Vagina (tissue), 2 donors: Measurements from ENCODE around the gene SCMH1. TPM values are rescaled to one million over a fixed set of nuclear protein-coding genes. Genes with fewer than 3 reads are reported as not detected.

Source experiments
- DNase-seq, 2 donors: peaks; one replicate each; pipeline ENCODE4 v3.0.0-alpha.2; 2017; ENCODE audit errors: extremely low spot score in 2 of 2
- H3K27ac ChIP-seq: fragments of 200-600 bp; sonication (generic); one replicate; pipeline ENCODE4 v1.5.1; 2019
- H3K27me3 ChIP-seq: fragments of 200-600 bp; sonication (generic); one replicate; pipeline ENCODE4 v1.5.1; 2019
- H3K36me3 ChIP-seq, 2 donors: fragments of 200-600 bp; sonication (generic); one replicate each; pipeline ENCODE4 v1.5.1; 2017 to 2019
- H3K4me1 ChIP-seq: fragments of 200-600 bp; sonication (generic); one replicate; pipeline ENCODE4 v1.5.1; 2019
- H3K4me3 ChIP-seq, 2 donors: fragments of 200-600 bp; sonication (generic); 1 replicate in 1 of 2; 2 replicates in 1 of 2; pipeline ENCODE4 v1.5.1; 2016 to 2019
- H3K9me3 ChIP-seq: fragments of 200-600 bp; sonication (generic); one replicate; pipeline ENCODE4 v1.5.1; 2019
- POLR2A ChIP-seq, 2 donors: fragments of 450-650 bp; IDR thresholded peaks; one replicate each; pipeline ENCODE4 v1.6.1; 2017; ENCODE audit warnings: antibody characterized with exemption in 2 of 2, mild to moderate bottlenecking in 2 of 2, moderate library complexity in 2 of 2
- POLR2AphosphoS5 ChIP-seq, 2 donors: sonication (generic); formaldehyde crosslinking; IDR thresholded peaks; one replicate each; pipeline ENCODE4 v1.9.0; 2017; ENCODE audit warnings: antibody characterized with exemption in 2 of 2, mild to moderate bottlenecking in 2 of 2, low read depth in 1 of 2; ENCODE audit not compliant: insufficient read depth in 1 of 2
- intact Hi-C: fragments of 100-400 bp; cut with DNase I; formaldehyde crosslinking; loops from one replicate; pipeline ENCODE4 v1.15.1; 2023
- total RNA-seq: library from RNA; depleted of rRNA; stranded (reverse); fragments of >200 nt; gene quantifications from one replicate; pipeline ENCODE4 v1.2.3, GENCODE V29; 2016
- TF ChIP-seq, protein P1 (sequence below), 3 experiments: fragments of 450-650 bp in 2 of 3; fragments of 200-600 bp in 1 of 3; sonication (generic) in 1 of 3; IDR thresholded peaks; one replicate each; pipeline ENCODE4 v1.5.1; 2017 to 2019; ENCODE audit warnings: antibody characterized with exemption in 3 of 3, mild to moderate bottlenecking in 2 of 3, moderate library complexity in 2 of 3

Gene SCMH1
- total RNA-seq, 1 donor from 2014 or later, result 35.1 TPM

- Histone ChIP-seq H3K36me3 (peaks cover 0 to 5% of the 10 kb centered on the region in 2 donors), H3K27me3 (no peaks in the 10 kb centered on the region), H3K9me3 (peaks cover 8% of the 10 kb centered on the region), H3K4me3 (no peak overlapping the region), H3K27ac (no peak overlapping the region), H3K4me1 (no peaks in the 10 kb centered on the region)
- TF ChIP-seq, protein P1, sequence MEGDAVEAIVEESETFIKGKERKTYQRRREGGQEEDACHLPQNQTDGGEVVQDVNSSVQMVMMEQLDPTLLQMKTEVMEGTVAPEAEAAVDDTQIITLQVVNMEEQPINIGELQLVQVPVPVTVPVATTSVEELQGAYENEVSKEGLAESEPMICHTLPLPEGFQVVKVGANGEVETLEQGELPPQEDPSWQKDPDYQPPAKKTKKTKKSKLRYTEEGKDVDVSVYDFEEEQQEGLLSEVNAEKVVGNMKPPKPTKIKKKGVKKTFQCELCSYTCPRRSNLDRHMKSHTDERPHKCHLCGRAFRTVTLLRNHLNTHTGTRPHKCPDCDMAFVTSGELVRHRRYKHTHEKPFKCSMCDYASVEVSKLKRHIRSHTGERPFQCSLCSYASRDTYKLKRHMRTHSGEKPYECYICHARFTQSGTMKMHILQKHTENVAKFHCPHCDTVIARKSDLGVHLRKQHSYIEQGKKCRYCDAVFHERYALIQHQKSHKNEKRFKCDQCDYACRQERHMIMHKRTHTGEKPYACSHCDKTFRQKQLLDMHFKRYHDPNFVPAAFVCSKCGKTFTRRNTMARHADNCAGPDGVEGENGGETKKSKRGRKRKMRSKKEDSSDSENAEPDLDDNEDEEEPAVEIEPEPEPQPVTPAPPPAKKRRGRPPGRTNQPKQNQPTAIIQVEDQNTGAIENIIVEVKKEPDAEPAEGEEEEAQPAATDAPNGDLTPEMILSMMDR (IDR thresholded peaks at IDR 0.05), result no peak
- TF ChIP-seq POLR2A (IDR thresholded peaks at IDR 0.05) (no peak), POLR2AphosphoS5 (IDR thresholded peaks at IDR 0.05; ENCODE audit: insufficient read depth in 1 of 2, low read depth in 1 of 2) (no peak)
- intact Hi-C loops, result no loop called here
- no peak for DNase-seq
Measured at GRCh38 chr1:41173651-41174050, 68.5 kb downstream of the SCMH1 start.

DNA sequence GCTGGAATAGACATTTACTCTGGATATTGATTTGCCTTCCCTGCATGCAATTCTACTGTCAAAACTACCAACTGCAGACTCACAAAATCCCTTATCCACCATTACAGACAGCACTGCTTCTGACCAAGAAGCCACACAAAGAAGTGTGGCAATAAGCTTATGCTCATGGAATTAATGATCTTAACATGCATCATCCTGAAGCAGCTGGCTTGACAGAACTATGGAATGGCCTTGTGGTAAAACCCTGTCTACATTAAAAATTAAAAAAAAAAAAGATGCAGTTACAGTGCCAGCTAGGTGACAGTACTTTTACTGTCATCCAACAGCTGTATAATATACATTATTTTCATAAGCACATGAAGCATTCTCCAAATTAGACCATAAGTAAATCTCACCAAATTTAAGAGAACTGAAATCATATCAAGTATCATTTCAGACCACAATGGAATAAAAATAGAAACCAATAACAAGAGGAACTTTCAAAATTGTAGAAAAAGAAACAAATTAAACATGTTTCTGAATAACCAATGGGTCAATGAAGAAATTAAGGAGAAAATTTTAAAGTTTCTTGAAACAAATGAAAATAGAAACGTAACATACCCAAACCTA is 70.7 kb downstream of the SCMH1 start:
- intact Hi-C loops, result no loop called here
- TF ChIP-seq POLR2AphosphoS5 (IDR thresholded peaks at IDR 0.05; ENCODE audit: insufficient read depth in 1 of 2, low read depth in 1 of 2) (no peak), POLR2A (IDR thresholded peaks at IDR 0.05) (no peak)
- TF ChIP-seq, protein P1 (IDR thresholded peaks at IDR 0.05), result no peak
- no peaks in the 10 kb centered on the region for H3K4me1 ChIP-seq
- no peak overlapping the region for H3K27ac ChIP-seq
- no peak for DNase-seq
- H3K36me3 ChIP-seq, result peaks cover 0 to 1% of the 10 kb centered on the region in 2 donors
- no peak overlapping the region for H3K4me3 ChIP-seq
- peaks cover 3% of the 10 kb centered on the region for H3K9me3 ChIP-seq
- H3K27me3 ChIP-seq, result no peaks in the 10 kb centered on the region

DNA sequence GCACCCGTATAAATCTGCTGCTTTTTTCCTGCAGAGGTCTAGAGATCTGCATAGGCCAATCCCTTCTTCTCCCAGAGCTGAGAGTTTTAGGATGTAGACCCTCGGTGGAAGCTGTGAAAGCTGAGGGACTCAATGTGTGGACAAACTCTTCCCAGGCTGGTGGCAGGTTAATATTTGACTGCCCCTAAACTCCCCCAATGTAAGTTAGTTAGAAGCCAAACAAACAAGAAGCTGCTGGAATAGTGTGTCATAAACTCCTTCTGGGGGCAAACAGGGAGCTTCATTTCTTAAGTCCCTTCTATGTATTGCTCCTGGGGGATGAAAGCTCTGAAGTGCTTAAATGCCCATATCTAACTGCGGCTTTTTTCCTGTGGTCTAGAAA is 72.3 kb downstream of the SCMH1 start:
- no peak for TF ChIP-seq POLR2A (IDR thresholded peaks at IDR 0.05)
- TF ChIP-seq POLR2AphosphoS5 (IDR thresholded peaks at IDR 0.05; ENCODE audit: insufficient read depth in 1 of 2, low read depth in 1 of 2), result no peak
- Histone ChIP-seq H3K4me1 (no peaks in the 10 kb centered on the region), H3K27ac (no peak overlapping the region), H3K36me3 (no peaks in the 10 kb centered on the region), H3K9me3 (no peaks in the 10 kb centered on the region), H3K27me3 (no peaks in the 10 kb centered on the region), H3K4me3 (no peak overlapping the region)
- intact Hi-C loops, result no loop called here
- no peak for DNase-seq

GRCh38 chr1:41169066-41169798 is 72.9 kb downstream of the SCMH1 start:
- no peaks in the 10 kb centered on the region for H3K4me1 ChIP-seq
- H3K36me3 ChIP-seq, result no peaks in the 10 kb centered on the region
- no peak for DNase-seq
- no peak overlapping the region for H3K27ac ChIP-seq
- TF ChIP-seq, protein P1 (IDR thresholded peaks at IDR 0.05), result no peak
- TF ChIP-seq POLR2A (IDR thresholded peaks at IDR 0.05) (no peak), POLR2AphosphoS5 (IDR thresholded peaks at IDR 0.05; ENCODE audit: insufficient read depth in 1 of 2, low read depth in 1 of 2) (no peak)
- intact Hi-C loops, result no loop called here
- H3K4me3 ChIP-seq, result no peak overlapping the region
- no peaks in the 10 kb centered on the region for H3K9me3 ChIP-seq
- H3K27me3 ChIP-seq, result no peaks in the 10 kb centered on the region

DNA sequence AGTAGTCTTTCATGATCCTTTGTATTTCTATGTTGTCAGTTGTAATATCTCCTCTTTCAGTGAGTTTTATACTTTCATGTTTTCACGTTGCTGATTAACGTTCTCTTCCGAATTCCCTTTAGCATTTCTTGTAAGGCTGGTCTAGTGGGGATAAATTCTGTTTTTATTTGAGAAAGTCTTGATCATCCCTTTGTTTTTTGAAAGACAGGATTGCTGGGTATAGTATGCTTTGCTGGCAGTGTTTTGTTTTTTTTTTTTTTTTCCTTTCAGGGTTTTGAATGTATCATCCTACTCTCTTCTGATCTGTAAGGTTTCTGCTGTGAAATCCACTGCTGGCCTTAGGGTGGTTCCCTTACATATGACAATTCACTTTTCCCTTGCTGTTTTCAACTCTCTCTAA is 74.4 kb downstream of the SCMH1 start:
- no peak overlapping the region for H3K4me3 ChIP-seq
- H3K27me3 ChIP-seq, result no peaks in the 10 kb centered on the region
- no peaks in the 10 kb centered on the region for H3K36me3 ChIP-seq
- H3K27ac ChIP-seq, result no peak overlapping the region
- H3K9me3 ChIP-seq, result no peaks in the 10 kb centered on the region
- TF ChIP-seq POLR2A (IDR thresholded peaks at IDR 0.05) (no peak), POLR2AphosphoS5 (IDR thresholded peaks at IDR 0.05; ENCODE audit: insufficient read depth in 1 of 2, low read depth in 1 of 2) (no peak)
- TF ChIP-seq, protein P1 (IDR thresholded peaks at IDR 0.05), result no peak
- intact Hi-C loops, result no loop called here
- no peaks in the 10 kb centered on the region for H3K4me1 ChIP-seq
- DNase-seq, result no peak
